Measurements from ENCODE around the gene GLIS1.

GLIS1 gene

DNA sequence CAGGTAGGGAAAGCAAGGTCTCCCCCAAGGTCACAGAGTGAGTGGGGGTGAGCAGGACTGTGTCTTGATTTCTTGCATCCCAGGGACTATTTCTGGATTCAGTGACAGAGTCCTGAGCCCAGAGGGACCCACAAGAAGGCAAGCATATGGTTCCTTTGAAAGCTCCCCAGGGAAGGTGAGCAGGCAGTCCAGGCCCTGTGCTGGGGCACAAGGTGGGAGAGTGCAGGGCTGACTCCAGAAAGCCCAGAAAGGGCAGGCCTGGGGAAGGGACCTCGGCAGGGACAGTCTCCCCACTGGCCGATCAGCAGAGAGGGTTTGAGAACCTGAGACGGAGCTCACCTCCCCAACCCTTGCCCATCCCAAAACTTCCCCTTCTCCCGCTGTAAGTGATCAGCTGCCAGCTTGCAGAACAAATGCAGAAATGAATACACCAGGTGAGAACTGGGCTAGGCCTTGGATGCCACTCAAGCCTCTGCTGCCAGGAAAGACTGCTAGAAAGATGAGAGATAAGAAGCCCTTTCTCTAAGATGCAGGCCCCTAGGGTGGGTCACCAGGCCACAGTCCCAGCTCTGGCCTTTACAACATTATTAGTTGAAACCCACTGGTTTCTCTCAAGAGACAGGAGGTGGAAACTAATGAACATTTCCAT is 121.0 kb downstream of the GLIS1 start:
- no peak for DNase-seq (ENCODE audit: low spot score)

DNA sequence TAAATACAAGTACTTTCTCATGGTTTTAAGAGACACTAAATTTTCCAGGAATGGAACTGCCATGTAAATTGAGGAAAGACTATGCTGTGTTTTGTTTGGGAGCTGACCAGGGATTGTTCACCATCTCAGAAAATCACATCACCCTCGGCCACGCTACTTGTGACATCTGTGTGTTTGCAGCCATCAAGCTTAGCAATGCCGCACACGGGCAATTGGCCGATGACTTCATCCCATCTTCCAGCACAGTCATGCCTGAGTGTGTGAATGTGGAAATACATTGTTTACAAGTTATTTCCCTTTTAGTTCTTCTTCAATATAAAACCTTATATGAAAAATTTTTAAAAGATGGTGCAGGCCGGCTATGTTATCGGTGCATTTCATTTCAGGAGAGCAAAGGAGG is 121.6 kb downstream of the GLIS1 start:
- no peak for DNase-seq (ENCODE audit: low spot score)

DNA sequence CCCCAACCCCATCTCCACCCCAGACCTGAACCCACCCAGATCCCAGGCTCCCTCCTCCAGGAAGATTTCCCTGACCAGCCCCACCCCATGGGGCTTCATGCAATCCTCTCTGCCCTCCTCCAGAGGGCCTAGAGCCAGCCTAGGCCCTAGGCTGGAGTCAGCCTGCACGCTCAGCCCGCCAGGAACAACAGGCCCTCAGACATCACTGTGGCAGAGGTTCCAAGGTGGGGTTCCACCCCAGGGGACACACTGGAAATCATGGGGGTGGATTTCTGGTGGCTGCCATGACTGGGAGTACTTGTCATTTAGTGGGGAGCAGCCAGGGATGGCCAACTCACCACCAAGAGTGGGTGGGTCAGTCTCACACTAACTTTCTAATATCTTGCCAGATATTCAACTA is 122.0 kb downstream of the GLIS1 start:
- no peak for DNase-seq (ENCODE audit: low spot score)

DNA sequence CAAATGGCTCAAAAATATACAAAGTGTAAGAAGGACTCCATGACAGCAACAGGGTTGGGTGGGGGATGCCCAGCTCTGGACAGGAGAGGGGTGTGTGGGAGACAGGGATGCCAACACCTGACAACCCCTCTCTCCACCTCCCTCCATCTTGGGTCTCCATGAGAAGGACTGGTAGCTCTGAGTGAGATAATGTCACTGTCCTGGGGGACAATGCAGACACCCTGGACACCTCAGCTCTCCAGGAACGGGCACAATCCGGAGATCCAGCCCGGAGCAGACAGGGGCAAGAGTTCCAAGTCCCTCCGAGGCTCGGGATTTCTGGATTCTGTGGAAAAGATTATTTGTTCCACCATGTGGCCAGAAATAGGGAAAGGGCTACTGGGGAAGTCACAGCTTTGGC is 122.5 kb downstream of the GLIS1 start:
- no peak for DNase-seq (ENCODE audit: low spot score)

DNA sequence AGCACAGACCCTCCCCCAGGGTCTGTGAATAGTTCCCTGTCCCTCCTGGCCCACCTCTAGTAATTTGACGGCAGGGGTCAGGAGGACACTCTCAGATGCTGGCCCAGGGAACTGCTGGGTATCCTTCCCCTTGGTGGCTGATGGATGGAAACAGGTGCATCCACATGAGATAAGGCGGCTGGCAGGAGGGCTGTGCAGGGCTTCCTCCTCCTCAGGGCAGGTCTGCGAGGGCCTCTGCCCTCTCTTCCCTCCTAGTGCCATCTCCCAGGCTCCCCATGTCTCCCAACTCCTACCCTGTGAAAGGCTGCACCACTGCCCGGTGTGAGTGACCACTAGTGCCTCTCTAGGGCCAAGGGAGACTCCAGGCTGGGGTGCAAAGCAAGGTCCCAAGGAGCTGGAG is 123.9 kb downstream of the GLIS1 start:
- no peak for DNase-seq (ENCODE audit: low spot score)

DNA sequence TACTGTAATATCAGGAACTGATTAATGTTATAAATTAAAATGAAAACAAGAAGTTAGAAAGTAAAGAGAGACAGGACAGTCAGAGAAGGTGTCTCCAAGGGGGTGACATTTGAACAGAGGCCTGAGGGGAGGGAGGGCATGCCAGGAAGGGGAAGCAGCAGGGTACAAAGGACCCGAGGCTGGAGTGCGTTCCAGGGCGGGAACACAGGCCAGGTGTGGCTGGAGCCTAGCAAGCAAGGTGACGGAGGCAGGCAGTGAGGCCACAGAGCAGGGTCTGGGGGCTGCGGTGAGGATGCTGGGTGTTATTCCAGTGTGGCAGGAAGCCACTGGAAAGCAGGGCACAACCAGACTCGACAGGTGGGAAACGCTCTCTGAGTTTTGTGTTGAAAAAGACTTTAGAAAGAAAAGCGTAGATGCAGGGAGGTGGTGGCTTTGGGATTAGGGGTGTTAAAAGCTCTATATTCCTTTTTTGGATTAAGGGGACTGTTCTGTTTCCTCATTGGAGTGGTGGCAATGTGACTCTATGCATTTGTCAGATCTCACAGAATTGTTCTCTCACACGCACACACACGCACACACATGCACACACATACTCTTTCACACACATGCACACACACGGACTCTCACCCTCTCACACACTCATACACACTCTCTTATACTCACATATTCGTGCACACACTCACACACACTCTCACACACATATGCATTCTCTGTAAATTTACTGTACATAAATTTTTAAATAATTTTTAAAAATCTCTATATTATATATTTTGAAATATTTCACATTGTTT is 124.5 kb downstream of the GLIS1 start:
- DNase-seq (ENCODE audit: low spot score): no peak

DNA sequence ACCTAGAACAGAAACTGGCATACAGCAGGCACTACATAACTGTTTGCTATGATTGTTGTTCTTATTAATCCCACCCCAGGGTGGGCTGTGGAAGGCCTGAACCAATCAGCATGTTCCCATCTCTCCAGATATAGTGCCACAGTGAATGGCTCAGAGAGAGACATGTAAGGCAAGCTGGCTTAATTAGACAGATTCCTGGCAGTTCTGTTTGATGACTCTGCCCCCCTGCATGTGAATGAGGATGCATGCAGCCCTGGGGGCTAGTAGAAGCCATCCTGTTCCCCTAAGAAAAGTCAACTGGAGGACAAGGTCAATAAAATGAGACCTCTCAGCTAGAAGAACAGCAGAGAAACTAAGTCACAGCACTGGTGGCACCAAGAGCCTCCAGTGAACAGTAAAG is 130.3 kb downstream of the GLIS1 start:
- DNase-seq (ENCODE audit: low spot score): no peak

DNA sequence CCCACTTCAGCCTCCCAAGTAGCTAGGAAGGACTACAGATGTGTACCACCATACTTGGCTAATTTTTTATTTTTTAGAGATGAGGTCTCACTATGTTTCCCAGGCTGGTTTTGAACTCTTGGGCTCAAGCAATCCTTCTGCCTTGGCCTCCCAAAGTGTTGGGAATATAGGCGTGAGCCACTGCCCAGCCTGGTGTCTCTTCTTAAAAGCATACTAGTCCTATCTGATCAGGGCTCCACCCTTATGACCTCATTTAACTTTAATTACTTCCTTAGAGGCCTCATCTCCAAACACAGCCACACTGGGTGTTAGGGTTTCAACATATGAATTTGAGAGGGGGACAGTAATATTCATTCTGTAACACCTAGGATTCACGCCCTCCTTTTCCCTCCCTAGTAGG is 130.9 kb downstream of the GLIS1 start:
- DNase-seq (ENCODE audit: low spot score): no peak

DNA sequence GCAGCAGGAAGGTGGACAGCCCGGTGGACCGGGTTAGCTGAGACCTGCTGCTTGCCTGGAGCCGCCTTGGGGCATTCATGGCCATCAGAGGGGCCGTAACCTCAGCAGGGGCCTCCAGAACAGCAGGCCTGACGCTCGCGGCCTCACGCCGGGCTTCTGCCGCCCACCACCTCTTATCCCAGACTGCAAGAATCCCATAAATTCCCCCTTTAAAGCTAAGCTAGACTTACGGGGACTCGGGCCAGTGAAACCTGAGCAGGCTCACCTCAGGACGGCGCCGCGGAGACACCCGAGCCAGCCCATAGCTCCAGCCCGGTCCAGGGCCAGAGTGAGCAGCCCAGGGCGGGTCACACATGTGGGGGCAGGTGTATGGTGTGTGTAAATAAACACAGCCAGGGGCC is 132.3 kb downstream of the GLIS1 start:
- no peak for DNase-seq (ENCODE audit: low spot score)

DNA sequence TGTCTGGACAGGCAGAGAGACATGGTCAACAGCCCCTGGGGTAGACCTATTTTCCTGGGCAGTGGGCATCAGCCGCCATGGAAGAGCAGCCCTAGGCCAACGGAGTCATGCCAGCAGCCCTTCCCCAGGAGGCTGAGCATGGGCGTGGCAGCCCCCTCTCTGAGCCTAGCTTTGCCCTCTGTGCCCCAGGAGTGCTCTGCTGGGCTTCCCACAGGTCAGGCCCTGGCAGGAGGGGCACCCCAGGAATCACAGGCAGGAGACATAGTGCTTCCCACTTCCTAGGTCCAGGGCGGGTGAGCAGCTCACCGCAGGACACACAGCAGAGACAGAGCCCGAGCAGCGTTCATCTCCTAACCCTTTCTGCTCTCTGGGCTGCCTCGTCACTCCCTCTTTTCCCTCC is 132.8 kb downstream of the GLIS1 start:
- DNase-seq (ENCODE audit: low spot score): no peak

DNA sequence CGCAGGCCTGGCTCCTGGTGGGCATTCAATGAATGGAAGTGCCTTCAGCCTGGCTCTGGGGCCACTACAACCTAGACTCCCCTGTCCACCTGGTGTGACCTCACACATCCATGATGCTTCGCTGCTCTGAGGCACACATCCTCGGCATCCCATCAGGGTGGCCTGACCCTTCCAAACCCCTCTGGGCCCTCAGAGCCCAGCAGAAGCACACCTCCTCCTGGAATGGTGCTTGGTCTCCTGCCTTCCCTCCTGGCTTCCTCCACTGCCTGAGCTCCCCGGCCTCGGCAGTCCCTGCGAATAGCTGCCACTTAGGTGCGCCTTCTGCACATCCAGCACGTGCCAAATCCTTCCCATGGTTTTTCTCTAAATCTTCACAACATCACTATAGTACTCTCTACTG is 133.8 kb downstream of the GLIS1 start:
- no peak for DNase-seq (ENCODE audit: low spot score)

DNA sequence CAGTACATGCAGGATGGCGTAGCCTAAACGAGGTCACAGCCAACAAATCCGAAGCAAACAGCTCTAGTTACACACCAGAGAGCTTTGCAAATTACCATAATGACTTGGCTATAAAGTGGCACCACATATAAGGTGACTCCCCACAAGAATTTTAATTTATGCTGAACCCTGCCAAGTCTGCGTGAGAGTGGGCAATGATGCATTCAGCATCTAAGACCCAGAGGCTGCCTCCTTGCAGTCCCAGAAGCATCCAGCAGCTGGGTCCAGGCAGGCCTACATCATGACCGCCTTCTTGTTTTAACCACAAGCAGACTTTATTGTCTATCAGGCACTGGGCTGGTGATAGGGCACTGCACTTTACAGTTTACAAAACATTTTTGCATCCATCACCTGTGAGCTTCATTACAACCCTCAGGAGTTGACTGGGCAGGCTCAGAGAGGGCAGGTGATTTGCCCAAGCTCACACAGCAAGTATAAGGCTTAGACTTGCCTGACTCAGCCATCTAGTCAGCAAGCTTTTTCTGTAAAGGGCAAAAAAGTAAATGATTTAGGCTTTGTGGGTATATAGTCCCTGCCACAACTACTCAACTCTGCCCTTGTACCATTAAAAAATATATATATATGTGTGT is 134.6 kb downstream of the GLIS1 start:
- DNase-seq (ENCODE audit: low spot score): no peak

DNA sequence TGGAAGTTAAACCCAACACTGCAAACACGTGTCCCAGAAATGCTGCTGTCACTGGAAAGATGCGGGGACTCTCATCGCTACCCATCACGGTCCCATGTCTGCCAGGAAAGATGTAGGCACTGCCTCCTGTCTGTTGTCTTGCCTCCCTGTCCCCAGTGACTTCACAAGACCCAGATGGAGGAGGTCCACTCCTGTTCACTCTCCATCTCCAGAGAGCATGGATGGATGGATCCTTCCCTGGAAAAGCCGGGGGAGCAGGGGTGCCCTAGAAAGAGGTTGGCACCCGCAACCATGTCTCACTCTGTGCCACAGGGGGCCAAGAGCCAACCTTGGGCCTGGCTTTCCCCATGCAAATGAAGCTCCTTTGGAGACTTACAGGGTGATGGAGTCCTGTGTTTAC is 135.5 kb downstream of the GLIS1 start:
- DNase-seq (ENCODE audit: low spot score): no peak

DNA sequence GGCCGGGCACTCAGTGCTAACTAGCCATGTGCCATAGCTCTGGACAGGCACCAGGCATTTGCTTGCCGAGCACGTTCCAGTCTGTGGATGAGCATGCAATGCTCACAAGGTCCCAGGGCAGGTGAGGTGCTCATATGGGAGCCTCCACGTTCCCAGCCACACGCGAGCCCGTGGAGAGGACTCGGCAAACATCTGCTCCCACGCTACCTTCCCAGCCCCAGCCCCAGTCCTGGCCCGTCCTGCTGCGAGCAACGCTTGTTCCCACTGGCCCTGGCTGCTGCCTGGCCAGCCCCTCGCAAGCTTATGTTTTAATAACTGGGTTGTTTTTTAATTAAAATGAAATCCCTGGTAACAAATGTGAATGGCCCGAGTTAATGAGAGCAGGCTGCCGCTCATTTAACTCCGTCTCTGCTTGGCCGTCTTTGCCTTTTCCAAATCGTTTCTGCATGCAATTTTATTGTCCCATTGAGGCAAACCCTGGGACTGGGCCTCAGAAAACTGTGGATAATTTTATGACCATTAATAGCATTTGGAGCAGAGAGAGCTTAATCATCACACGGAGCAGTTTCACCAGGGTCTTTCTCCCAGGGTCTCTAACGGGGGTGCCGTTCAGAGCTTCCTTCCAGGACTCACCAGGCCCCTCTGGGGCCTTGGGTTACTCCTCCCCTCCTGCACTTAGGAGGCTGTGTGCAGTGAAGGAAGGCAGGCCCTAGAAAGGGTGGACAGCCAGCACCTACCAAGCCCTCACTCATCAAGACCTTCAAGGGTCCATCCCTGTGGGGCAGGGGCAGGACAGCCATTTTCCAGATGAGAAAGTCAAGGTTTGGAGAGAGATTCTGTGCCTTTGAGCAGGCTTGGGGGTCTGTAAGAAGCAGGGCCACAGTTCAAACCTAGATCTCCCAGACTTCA is 136.8 kb downstream of the GLIS1 start:
- no peak for DNase-seq (ENCODE audit: low spot score)

DNA sequence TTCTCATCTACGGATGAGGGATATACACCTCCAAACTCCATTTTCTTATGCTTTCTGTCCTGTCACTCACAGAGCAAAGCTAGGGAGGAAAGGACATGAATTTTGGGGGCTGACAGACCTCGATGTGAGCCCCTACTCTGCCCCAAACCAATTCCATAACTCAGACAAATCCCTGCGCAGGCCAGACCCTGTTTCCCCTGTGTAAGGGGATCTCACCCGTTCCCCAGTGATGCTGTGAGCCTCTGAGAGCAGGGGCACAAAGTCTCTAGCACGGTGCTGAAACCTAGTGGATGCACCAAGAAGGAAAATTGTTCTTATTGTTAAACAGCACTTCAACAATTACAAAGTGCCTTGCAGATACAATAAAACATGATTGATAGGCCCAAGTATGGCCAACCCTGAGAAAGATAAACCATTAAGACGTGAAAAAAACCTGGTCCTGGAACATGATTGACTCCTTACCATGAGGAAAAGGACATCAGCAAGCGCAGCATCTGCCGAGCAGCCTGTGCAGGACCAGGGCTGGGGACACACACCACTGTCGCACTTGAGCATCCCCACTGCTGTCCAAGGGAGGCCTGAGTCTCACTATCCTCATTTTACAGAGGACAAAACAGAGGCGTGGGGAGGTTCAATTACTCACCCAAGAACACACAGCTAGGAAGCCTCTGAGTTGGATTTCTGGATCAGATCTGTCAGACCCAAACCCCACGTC is 137.8 kb downstream of the GLIS1 start:
- DNase-seq (ENCODE audit: low spot score): no peak

DNA sequence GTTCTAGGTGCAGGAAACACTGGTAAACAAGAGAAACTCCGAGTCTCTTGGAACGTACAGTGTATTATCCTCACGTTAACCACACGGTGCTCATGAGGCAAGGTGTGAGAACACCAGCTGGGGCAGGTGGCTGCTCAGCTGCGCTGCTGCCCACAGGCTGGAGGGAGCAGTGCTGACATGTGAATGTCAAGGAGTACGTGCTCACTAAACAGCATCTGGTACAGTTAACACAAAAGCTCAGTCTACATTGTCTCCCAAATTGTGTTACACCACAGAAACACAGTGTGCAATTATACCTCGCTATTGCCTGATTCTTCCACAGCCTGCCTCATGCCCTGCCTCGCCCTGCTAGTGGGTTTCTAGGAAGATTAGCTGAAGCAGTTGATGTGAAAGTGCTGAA is 138.4 kb downstream of the GLIS1 start:
- no peak for DNase-seq (ENCODE audit: low spot score)

DNA sequence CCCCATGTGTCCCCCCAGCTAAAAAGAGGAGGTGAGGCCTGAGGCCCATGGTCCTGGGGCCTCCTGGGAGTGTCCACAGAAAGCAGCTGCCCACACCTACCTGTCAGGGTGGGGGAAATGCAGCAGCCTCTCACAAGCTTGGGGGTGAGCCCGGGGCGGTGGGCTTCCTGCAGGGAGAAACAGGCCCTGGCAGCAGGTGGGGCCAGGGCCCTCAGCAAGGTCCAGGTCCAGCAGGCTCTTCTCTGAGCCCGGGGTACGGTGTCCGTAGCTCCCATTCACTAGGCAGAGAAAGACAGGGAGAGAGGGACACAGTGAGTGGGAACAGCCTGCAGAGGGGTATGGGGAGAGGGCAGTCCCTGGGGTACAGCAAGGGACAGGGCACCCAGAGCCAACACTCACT is 139.0 kb downstream of the GLIS1 start:
- DNase-seq (ENCODE audit: low spot score): no peak

DNA sequence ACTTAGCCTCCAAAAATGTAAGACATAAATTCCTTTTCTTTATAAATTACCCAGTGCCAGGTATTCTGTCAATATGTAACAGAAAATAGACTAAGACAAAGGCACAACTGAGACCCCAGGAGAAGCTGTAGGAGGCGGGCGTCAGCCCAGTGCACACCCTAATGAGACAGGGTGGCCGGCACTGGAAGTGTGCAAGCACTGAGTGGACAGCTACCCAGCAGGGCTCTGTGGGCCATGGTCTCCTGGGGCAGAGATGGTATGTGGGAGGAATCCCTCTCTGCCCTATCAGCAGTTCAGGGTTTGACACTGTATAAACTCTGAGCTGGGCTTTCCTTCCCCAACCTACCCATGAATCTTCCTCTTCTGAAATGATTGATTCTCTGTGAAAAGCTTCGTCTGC is 139.5 kb downstream of the GLIS1 start:
- no peak for DNase-seq (ENCODE audit: low spot score)

DNA sequence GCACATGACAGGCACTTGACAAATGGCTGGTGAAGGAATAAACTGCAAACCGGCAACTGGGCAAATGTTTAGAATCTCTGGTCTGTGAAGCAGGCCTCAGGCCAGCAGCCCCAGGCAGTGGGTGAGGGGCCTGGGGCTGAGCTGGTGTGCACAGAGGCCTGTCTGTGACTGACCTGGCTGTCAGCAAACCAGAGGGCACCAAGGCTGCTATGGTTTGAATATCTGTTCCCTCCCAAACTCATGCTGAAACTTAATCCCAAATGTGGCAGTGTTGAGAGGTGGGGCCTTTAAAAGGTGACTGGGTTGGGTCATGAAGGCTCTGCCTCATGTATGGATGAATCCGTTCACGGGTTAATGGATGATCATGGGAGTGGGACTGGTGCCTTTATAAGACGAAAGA is 140.0 kb downstream of the GLIS1 start:
- DNase-seq (ENCODE audit: low spot score): no peak

DNA sequence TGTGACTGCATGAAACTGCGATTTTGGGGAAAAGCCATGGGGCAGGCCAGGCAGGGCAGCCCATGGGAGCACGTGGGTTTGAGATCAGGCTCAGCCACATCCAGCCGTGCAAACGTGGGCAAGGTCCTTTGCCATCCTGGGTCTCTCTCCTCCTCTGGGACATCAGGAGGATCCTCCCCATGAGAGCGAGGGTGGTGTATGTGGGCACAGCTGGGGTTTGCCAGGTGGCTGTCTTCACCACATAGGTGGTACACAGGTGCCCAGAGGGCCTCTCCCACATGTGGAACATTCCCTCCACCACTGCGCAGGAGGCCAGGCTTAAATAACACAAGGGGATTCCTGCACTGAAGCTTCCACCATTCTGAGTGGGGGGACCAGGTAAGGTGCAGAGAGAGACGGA is 143.1 kb downstream of the GLIS1 start:
- DNase-seq (ENCODE audit: low spot score): no peak

DNA sequence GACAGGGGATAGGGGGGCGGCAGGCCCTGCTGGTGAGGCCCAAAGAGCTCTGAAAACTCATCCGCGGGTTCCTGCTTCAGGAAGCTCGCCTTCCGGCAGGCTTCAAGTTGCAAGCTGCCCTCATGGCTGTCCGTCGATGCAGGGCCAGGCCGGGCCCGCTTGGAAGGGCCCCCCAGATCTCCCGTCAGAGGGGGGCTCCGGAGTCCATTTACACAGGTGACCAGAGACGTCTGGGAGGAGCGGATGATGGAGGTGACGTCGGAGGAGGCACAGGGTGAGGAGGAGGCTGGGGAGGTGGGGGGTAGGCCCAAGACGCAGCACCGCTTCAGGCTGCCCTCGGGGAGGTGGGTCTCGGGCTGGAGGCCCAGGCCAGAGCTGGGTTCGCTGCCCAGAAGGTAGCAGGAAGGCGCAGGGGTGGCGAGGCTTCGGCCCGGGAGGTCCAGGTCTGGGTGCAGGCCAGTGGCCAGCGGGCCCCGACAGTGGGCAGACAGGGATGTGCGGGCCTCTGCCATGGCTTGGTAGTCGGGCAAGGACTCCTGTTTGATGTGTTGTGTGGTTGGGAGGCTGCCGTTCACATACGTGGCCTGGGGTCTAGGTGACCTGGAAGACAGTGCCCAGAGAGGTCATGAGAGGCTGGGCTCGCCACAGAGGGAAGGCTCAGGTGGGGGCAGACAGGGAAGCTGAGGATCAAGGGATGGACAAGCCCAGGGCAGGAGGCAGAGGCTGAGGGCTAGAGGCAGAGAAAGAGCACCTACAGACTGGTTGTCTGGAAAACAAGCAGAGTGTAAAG is 144.4 kb downstream of the GLIS1 start:
- DNase-seq (ENCODE audit: low spot score): no peak

Measured in putamen (tissue), 1 donor.